ENCODE data around the gene EPM2AIP1. TPM values are rescaled to one million over a fixed set of nuclear protein-coding genes. Genes with fewer than 3 reads are reported as not detected.

EPM2AIP1 gene
- total RNA-seq, 1 experiment from 2014 or later, result 11.4 TPM

DNA sequence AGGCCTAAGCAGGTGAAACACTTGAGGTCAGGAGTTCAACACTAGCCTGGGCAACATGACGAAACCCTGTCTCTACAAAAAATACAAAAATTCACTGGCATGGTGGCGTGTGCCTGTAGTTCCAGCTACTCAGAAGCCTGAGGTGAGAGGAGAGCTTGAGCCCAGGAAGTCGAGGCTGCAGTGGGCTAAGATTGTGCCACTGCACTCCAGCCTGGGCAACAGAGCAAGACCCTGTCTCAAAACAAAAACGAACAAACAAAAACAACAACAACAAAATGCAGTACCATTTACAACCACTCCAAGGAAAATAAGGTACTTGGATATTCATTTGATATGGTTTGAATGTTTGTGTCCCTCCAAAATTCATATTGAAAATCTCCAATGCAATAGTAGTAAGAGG lies 32.4 kb downstream of the EPM2AIP1 start:
- Histone ChIP-seq H4K20me1 (ENCODE audit: control insufficient read depth, insufficient read depth, insufficient read length) (no peaks in the 10 kb centered on the region), H3K23ac (ENCODE audit: insufficient read length, low read depth, low read length) (no peak overlapping the region), H3K18ac (ENCODE audit: insufficient read length, low read depth, low read length) (no peak overlapping the region), H3K4me1 (ENCODE audit: insufficient read depth, low read length) (peaks cover 5% of the 10 kb centered on the region; the same call in 1 of the 2 replicates), H4K8ac (replicated peaks; ENCODE audit: insufficient read length, low read depth, low read length) (no peak overlapping the region), H3K4me2 (ENCODE audit: insufficient read depth, insufficient read length, low read length) (no peak overlapping the region), H2AK5ac (ENCODE audit: insufficient read length, low read length) (no peak overlapping the region), H3K14ac (ENCODE audit: insufficient read depth, low read length) (no peak overlapping the region), H3K56ac (ENCODE audit: insufficient read length, low read depth, low read length) (no peak overlapping the region), H2BK12ac (ENCODE audit: insufficient read length, low read depth, low read length) (no peak overlapping the region), H2BK15ac (ENCODE audit: low read depth, low read length) (no peak overlapping the region), H3K27me3 (ENCODE audit: insufficient read depth, low read length) (no peaks in the 10 kb centered on the region), H3K23me2 (ENCODE audit: insufficient read length, low read depth, low read length, poor library complexity, severe bottlenecking) (no peaks in the 10 kb centered on the region), H3K9me3 (ENCODE audit: control insufficient read depth, low read depth, low read length) (no peaks in the 10 kb centered on the region), H2AFZ (ENCODE audit: low read length) (no peak overlapping the region), H2BK20ac (ENCODE audit: low read depth, low read length, poor library complexity, severe bottlenecking) (no peak overlapping the region), H3K27ac (ENCODE audit: insufficient read length, low read depth, low read length) (no peak overlapping the region), H3K9ac (ENCODE audit: extremely low read depth, insufficient read length, low read length) (no peak overlapping the region), H4K91ac (ENCODE audit: insufficient read length, low read depth, low read length) (no peak overlapping the region), H4K5ac (ENCODE audit: insufficient read length, low read depth, low read length) (no peak overlapping the region), H3K79me1 (ENCODE audit: insufficient read depth, low read depth, low read length, poor library complexity, severe bottlenecking) (no peaks in the 10 kb centered on the region), H2BK5ac (ENCODE audit: insufficient read length, low read length) (no peak overlapping the region), H3T11ph (ENCODE audit: low read length) (no peak overlapping the region), H3K79me2 (ENCODE audit: insufficient read depth, low read length) (no peaks in the 10 kb centered on the region), H3K4ac (ENCODE audit: low read depth, low read length) (no peak overlapping the region), H2BK120ac (ENCODE audit: low read depth, low read length, poor library complexity, severe bottlenecking) (no peak overlapping the region)
- Mint-ChIP-seq H3K4me3 (no peak overlapping the region), H3K36me3 (ENCODE audit: insufficient read depth in 1 of 3, low read depth in 3 of 3) (no peaks in the 10 kb centered on the region), H3K9me3 (no peaks in the 10 kb centered on the region; a peak in 1 of 5 replicates), H3K27me3 (ENCODE audit: low read depth) (no peaks in the 10 kb centered on the region), H3K4me1 (peaks cover 12 to 21% of the 10 kb centered on the region in 2 experiments), H3K27ac (no peak overlapping the region)
- TF ChIP-seq, protein P1, sequence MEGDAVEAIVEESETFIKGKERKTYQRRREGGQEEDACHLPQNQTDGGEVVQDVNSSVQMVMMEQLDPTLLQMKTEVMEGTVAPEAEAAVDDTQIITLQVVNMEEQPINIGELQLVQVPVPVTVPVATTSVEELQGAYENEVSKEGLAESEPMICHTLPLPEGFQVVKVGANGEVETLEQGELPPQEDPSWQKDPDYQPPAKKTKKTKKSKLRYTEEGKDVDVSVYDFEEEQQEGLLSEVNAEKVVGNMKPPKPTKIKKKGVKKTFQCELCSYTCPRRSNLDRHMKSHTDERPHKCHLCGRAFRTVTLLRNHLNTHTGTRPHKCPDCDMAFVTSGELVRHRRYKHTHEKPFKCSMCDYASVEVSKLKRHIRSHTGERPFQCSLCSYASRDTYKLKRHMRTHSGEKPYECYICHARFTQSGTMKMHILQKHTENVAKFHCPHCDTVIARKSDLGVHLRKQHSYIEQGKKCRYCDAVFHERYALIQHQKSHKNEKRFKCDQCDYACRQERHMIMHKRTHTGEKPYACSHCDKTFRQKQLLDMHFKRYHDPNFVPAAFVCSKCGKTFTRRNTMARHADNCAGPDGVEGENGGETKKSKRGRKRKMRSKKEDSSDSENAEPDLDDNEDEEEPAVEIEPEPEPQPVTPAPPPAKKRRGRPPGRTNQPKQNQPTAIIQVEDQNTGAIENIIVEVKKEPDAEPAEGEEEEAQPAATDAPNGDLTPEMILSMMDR (conservative IDR thresholded peaks at IDR 0.05), result no peak
- no peak for DNase-seq
- no CpG with 5 or more reads among the region's 4 CpGs for WGBS (ENCODE audit: extremely low coverage, insufficient read length, low lambda C conversion rate)
